HG03378 (cell line): ENCODE measurements around the gene CRYBG1.

Source experiments
- ATAC-seq: cut with Tn5 transposase; IDR thresholded peaks from one replicate; pipeline ENCODE4 v1.9.1; 2021; ENCODE audit warnings: mild to moderate bottlenecking, moderate library complexity; ENCODE audit not compliant: unreplicated experiment

CRYBG1 gene, protein sequence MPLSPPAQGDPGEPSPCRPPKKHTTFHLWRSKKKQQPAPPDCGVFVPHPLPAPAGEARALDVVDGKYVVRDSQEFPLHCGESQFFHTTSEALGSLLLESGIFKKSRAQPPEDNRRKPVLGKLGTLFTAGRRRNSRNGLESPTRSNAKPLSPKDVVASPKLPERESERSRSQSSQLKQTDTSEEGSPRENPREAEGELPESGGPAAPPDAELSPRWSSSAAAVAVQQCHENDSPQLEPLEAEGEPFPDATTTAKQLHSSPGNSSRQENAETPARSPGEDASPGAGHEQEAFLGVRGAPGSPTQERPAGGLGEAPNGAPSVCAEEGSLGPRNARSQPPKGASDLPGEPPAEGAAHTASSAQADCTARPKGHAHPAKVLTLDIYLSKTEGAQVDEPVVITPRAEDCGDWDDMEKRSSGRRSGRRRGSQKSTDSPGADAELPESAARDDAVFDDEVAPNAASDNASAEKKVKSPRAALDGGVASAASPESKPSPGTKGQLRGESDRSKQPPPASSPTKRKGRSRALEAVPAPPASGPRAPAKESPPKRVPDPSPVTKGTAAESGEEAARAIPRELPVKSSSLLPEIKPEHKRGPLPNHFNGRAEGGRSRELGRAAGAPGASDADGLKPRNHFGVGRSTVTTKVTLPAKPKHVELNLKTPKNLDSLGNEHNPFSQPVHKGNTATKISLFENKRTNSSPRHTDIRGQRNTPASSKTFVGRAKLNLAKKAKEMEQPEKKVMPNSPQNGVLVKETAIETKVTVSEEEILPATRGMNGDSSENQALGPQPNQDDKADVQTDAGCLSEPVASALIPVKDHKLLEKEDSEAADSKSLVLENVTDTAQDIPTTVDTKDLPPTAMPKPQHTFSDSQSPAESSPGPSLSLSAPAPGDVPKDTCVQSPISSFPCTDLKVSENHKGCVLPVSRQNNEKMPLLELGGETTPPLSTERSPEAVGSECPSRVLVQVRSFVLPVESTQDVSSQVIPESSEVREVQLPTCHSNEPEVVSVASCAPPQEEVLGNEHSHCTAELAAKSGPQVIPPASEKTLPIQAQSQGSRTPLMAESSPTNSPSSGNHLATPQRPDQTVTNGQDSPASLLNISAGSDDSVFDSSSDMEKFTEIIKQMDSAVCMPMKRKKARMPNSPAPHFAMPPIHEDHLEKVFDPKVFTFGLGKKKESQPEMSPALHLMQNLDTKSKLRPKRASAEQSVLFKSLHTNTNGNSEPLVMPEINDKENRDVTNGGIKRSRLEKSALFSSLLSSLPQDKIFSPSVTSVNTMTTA (N-terminal part only)

DNA sequence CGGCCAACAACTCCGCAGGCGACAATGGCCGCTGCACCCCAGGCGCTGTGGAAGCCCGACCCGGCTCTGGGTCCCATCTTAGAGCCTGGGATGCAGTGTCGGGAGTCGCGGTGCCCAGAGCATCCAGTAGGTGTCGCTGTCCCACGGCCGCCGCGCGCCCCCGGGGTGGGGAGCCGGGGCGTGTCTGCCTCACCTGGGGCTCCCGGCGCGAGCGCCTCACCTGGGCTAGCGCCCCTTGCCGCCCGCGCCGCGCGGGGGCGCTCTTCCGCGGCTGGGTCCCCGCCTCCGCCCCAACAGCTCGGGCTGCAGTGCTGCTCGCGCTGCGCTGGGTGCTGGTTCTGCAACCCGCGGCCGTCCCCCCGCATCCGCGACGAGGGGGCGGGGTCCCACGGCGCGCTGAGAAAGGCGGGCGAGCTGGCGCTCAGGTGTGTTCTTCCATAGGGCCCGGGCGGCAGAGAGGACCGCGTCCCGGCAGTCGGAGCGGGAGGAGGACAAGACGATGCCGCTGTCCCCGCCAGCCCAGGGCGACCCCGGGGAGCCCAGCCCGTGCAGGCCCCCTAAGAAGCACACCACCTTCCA is at the start of gene CRYBG1:
Gene CRYBG1, plus strand, starts transcription at position 308 of the 579 bp plus-strand sequence. Its CDS starts 192 bp downstream, at position 500.
- no peak for ATAC-seq

GRCh38 chr6:106315765-106316374 is 44.6 kb upstream of the CRYBG1 start:
- no peak for ATAC-seq

DNA sequence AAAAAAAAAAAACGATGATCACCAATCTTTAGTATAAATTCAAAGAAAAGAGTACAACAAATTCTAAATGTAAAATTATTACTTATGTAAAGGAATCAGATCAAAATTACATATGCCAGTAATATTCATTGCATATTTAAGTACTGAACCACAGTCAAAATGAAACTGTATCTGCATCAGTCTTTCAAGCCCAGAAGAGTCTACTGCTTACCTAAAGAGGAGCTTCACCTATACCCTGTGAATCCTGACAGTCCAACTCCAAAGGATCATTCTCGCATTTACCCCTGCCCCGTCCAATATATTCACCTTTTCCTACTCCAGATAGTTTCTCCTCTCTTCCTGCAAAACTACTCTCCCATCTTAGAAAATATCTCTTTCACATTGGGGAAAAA is 44.1 kb upstream of the CRYBG1 start:
- no peak for ATAC-seq

DNA sequence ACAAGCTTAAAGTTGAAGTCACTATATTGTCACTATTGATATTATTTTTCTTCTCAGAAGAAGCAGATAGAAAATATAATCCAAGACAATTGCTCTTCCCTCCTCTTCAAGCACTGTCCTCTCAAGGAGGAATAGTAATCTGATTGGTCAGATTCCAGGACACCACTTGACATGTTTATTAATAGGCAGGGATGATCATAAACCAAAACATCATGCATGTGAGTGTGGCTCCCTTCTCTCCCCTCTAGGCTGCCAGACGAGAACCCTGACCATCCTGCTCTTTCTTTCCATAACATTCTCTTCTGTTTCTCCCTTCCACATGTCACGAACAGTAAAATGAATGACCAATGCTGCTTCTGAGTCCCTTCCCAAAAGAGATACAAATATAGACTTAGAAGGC is 42.5 kb upstream of the CRYBG1 start:
- no peak for ATAC-seq

- ATAC-seq = no peak
Measured at GRCh38 chr6:106318851-106319250, 41.7 kb upstream of the CRYBG1 start.

DNA sequence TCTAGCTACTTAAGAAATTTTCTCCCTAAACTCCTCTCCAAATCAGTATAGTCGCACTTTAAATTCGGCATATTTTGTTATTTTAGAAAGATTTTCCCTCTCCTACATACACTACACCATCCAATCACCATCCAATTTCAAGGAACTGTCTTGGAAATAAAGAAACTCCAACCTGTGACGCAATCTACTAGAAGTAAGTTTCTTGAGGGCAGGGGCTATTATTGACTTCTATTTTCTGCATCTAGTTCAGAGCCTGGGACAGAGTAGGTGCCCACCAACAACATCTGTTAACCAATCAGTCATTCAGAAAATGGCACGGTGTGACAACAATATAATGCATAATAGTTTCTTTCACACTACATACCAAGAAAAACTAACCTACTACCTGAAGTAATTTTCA is 38.6 kb upstream of the CRYBG1 start:
- no peak for ATAC-seq

DNA sequence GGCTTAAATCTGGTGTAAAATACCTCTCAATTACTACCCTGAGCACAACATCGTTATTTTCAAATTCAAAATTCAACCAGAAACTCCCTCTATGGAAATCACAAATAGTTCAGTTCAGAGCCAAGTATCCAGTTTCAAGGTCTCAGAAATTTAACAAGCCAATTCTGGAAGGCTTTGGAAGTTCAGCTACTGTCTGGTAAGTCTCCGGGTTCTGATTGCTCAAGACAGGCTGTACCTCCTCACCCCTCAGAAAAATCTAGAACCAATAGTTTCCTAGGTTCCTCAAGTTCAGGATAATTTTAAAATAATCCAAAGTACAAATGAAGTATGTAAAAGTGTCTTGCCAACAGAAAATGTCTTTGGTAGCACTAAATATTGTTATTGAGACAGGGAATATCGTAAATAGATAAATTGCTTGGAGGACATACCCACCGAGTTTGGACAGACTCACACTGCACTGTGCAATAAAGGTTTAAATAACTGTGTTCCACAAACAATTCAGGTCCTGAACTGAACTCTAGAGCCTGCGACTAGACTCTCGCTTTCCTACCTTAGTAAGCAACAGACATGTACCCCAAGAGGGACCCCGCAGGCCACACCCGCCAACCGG is 35.7 kb upstream of the CRYBG1 start:
- no peak for ATAC-seq

GRCh38 chr6:106325336-106326178 is 35.0 kb upstream of the CRYBG1 start, which contains the start of gene ATG5:
TSS of gene ATG5 (minus strand) at chr6:106325760. CDS start at chr6:106316208, 9,552 bp downstream.
- ATAC-seq = peak; percentile 91

- no peak for ATAC-seq
Measured at GRCh38 chr6:106334646-106335448, 25.7 kb upstream of the CRYBG1 start.

DNA sequence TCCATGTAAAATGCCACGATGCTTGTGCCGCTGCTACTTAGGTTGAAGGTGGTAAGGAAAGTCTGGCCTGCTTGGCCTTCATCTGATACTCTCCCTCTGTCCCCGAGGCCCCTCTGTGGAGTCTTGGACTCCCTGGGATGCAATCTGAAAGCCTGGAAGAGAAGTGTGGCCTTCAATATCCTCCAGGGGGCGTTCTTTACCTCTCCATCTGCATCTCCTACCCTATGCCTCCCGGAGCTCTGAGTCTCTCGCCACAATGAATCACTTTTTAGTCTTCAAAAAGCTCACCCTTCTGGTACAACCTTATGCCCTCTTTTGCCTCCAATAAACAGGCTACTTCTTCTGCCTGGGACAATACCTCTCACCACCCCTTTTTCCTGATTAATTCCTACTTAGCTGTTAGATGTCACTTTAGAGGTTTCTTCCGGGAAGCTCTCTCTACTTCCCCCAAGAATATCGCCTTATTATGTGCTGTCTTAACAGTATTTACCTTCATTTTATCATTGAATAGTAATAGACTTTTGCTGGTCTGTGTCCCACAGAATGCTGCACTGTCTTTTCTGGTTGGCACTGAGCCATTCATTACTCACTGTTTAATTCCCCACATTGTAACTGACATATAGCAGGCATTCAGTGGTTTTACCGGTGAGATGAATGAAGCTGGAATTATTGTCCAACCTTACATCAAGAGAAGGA is 21.0 kb upstream of the CRYBG1 start:
- ATAC-seq = peak; percentile 64

DNA sequence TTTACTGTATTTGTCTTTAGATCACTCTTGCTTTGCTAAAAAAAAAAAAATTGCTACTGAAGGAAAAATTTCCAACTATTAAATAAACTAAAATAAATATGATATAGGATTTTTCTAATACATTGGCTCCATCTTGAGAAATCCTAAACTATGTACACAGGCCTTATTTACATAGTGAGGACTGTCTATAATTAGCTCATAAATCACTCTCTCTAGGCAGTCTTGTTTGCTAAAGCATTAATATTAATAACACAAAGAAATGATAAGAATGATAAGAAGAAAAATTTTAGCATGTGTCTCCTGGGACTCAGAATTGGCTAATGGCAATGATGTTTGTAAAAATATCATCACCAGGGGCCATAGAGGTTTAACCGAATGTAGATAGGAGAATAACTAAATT is 13.3 kb upstream of the CRYBG1 start:
- no peak for ATAC-seq

- no peak for ATAC-seq
Measured at GRCh38 chr6:106356378-106356777, 4.1 kb upstream of the CRYBG1 start.

- no peak for ATAC-seq
Measured at GRCh38 chr6:106359959-106360409, 533 bp upstream of the CRYBG1 start.

DNA sequence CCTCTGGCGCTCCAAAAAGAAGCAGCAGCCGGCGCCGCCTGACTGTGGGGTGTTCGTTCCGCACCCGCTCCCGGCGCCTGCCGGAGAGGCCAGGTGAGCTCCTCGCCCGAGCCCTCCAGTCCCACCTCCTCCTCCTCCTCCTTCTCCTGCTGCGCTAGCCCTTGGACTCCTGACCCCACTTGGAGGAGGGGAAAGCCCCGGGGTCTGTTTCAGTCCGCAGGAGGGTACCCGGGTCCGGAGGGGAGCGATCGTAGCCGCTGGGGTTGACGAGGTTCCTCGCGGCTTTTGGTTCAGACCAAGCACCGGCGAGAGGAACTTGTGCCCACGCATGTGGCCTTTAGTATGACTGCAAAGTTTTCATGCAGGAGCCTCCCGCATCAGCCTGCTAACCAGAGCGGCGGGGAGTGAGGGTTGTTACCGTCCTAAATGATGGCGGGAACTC is 493 bp downstream of the CRYBG1 start:
- ATAC-seq = no peak

GRCh38 chr6:106363401-106364138 is 3.1 kb downstream of the CRYBG1 start:
- no peak for ATAC-seq

DNA sequence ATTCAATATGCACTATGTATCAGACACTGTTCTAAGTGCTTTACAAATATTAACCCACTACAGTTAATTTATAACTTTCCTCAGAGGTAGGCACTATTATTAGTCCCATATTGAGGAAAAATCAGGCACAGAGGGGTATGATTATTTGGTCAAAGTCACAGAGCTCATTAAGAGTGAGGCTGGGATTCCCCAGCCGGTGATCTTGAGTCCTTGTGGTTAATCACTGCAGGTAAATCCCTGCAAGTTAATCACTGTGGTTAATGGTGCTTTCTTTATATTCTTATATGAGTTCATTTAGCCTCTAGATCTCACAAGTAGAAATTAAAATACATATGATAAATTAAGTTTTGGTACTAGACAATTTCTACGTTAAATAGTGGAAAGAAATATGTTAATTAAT is 9.2 kb downstream of the CRYBG1 start:
- no peak for ATAC-seq

- no peak for ATAC-seq
Measured at GRCh38 chr6:106370639-106371038, 10.1 kb downstream of the CRYBG1 start.
